Tibial nerve (tissue), 3 donors: Measurements from ENCODE around the gene CCDC24.

Source experiments
- POLR2A ChIP-seq, 2 donors: fragments of 450-650 bp; IDR thresholded peaks; one replicate each; pipeline ENCODE4 v1.6.1; 2017; ENCODE audit warnings: antibody characterized with exemption in 2 of 2, mild to moderate bottlenecking in 2 of 2, moderate library complexity in 2 of 2
- TF ChIP-seq, protein P1 (sequence below), 5 experiments: fragments of 200-600 bp in 3 of 5; fragments of 450-650 bp in 2 of 5; sonication (generic) in 3 of 5; IDR thresholded peaks; one replicate each; pipeline ENCODE4 v1.5.1; 2016 to 2019; ENCODE audit warnings: antibody characterized with exemption in 5 of 5, mild to moderate bottlenecking in 3 of 5, moderate library complexity in 2 of 5

GRCh38 chr1:44035726-44036408 is 44.5 kb downstream of the CCDC24 start:
- TF ChIP-seq, protein P1, sequence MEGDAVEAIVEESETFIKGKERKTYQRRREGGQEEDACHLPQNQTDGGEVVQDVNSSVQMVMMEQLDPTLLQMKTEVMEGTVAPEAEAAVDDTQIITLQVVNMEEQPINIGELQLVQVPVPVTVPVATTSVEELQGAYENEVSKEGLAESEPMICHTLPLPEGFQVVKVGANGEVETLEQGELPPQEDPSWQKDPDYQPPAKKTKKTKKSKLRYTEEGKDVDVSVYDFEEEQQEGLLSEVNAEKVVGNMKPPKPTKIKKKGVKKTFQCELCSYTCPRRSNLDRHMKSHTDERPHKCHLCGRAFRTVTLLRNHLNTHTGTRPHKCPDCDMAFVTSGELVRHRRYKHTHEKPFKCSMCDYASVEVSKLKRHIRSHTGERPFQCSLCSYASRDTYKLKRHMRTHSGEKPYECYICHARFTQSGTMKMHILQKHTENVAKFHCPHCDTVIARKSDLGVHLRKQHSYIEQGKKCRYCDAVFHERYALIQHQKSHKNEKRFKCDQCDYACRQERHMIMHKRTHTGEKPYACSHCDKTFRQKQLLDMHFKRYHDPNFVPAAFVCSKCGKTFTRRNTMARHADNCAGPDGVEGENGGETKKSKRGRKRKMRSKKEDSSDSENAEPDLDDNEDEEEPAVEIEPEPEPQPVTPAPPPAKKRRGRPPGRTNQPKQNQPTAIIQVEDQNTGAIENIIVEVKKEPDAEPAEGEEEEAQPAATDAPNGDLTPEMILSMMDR (IDR thresholded peaks at IDR 0.05), result no peak
- TF ChIP-seq POLR2A (IDR thresholded peaks at IDR 0.05), result no peak
